Keratinocyte (primary cell): ENCODE results near the gene GAP43. TPM values are rescaled to one million over a fixed set of nuclear protein-coding genes. Genes with fewer than 3 reads are reported as not detected.

Source experiments
- DNase-seq: peaks from one replicate; pipeline ENCODE4 v3.0.0-alpha.2; 2011; ENCODE audit warnings: low read depth, missing footprints, low spot score
- FAIRE-seq: peaks from 2 replicates; lab custom pipeline; 2011; peaks lifted over from hg19 to GRCh38; lab: Jason Lieb, UNC
- H2AFZ ChIP-seq: 2 replicates; pipeline ENCODE4 v1.6.0; 2012; ENCODE audit warnings: low read length, control low read depth, inconsistent platforms; ENCODE audit not compliant: control insufficient read depth
- H3K27ac ChIP-seq: 2 replicates; pipeline ENCODE4 v1.5.1; 2011; ENCODE audit warnings: low read length; ENCODE audit not compliant: control insufficient read depth, insufficient read depth
- H3K27me3 ChIP-seq: 3 replicates; pipeline ENCODE4 v1.6.0; 2011; ENCODE audit warnings: low read length; ENCODE audit not compliant: control insufficient read depth, insufficient read depth; ENCODE audit errors: extremely low read depth
- H3K36me3 ChIP-seq, 2 experiments: 2 replicates in 1 of 2; 3 replicates in 1 of 2; pipeline ENCODE4 v1.5.1; 2011; ENCODE audit warnings: low read length in 2 of 2, mild to moderate bottlenecking in 1 of 2; ENCODE audit not compliant: control insufficient read depth in 2 of 2, insufficient read depth in 2 of 2; ENCODE audit errors: extremely low read depth in 1 of 2
- H3K4me1 ChIP-seq: 3 replicates; pipeline ENCODE4 v1.5.1; 2011; ENCODE audit warnings: low read length; ENCODE audit not compliant: control insufficient read depth, insufficient read depth; ENCODE audit errors: extremely low read depth
- H3K4me2 ChIP-seq: 3 replicates; pipeline ENCODE4 v1.6.0; 2011; ENCODE audit warnings: low read depth, low read length; ENCODE audit not compliant: control insufficient read depth, insufficient read depth; ENCODE audit errors: extremely low read depth
- H3K4me3 ChIP-seq, 3 experiments: fragments of 200-600 bp in 1 of 3; sonication (generic) in 1 of 3; 2 replicates in 2 of 3; 3 replicates in 1 of 3; pipeline ENCODE4 v1.5.1; 2011 to 2016; ENCODE audit warnings: low read length in 3 of 3, mild to moderate bottlenecking in 3 of 3, control low read depth in 2 of 3, inconsistent platforms in 1 of 3, low read depth in 1 of 3, mixed read lengths in 1 of 3, mixed run types in 1 of 3, moderate library complexity in 1 of 3; ENCODE audit not compliant: control insufficient read depth in 2 of 3, insufficient read depth in 2 of 3; ENCODE audit errors: extremely low read depth in 1 of 3
- H3K79me2 ChIP-seq: 2 replicates; pipeline ENCODE4 v1.6.0; 2012; ENCODE audit warnings: low read length; ENCODE audit not compliant: control insufficient read depth, insufficient read depth
- H3K9ac ChIP-seq: 3 replicates; pipeline ENCODE4 v1.6.0; 2011; ENCODE audit warnings: low read length; ENCODE audit not compliant: control insufficient read depth, insufficient read depth; ENCODE audit errors: extremely low read depth
- H3K9me1 ChIP-seq: 3 replicates; pipeline ENCODE4 v1.6.0; 2011; ENCODE audit warnings: low read length; ENCODE audit not compliant: control insufficient read depth, insufficient read depth; ENCODE audit errors: extremely low read depth
- H3K9me3 ChIP-seq: 2 replicates; pipeline ENCODE4 v1.5.1; 2012; ENCODE audit warnings: low read depth, low read length; ENCODE audit not compliant: control insufficient read depth
- H4K20me1 ChIP-seq: 3 replicates; pipeline ENCODE4 v1.6.0; 2011; ENCODE audit warnings: low read length; ENCODE audit not compliant: control insufficient read depth, insufficient read depth; ENCODE audit errors: extremely low read depth
- EZH2 ChIP-seq: IDR thresholded peaks from one replicate; pipeline ENCODE4 v1.6.1; 2012; ENCODE audit warnings: inconsistent platforms, mild to moderate bottlenecking, low read length, moderate library complexity
- dilution Hi-C: fragments of 300-500 bp; cut with MboI; formaldehyde crosslinking; loops from one replicate; pipeline ENCODE4 v1.7.0; 2020; ENCODE audit warnings: low sequenced_read_pairs; ENCODE audit not compliant: extremely low pct_ligation_motif_present
- polyA plus RNA-seq, 5 experiments: library from polyadenylated mRNA; depleted of rRNA in 3 of 5; stranded (reverse) in 3 of 5; stranded (forward) in 1 of 5; unstranded in 1 of 5; fragments of >200 nt; gene quantifications; 1 replicate in 1 of 5; 2 replicates in 3 of 5; 3 replicates in 1 of 5; pipeline versions ENCODE4 v1.2.1 to v1.2.3, GENCODE V29; 2011 to 2012; ENCODE audit warnings: missing spikeins in 2 of 5, low read depth in 1 of 5, low replicate concordance in 1 of 5
- TF ChIP-seq, protein P1 (sequence below), 3 experiments: IDR thresholded peaks in 1 of 3; conservative IDR thresholded peaks in 1 of 3; optimal IDR thresholded peaks in 1 of 3; 2 replicates in 2 of 3; 3 replicates in 1 of 3; pipeline versions ENCODE3 to v1.5.1; 2011; ENCODE audit warnings: low read length in 3 of 3, mild to moderate bottlenecking in 3 of 3, moderate library complexity in 2 of 3, control low read depth in 1 of 3, inconsistent platforms in 1 of 3; ENCODE audit not compliant: insufficient read depth in 2 of 3; ENCODE audit errors: extremely low read depth in 1 of 3

Gene GAP43
- polyA plus RNA-seq, 1 donor (not counting 4 experiments of a cell fraction or from before 2014, with no cell fraction given) = not detected

- Histone ChIP-seq H2AFZ (no peak overlapping the region), H3K9ac (no peak overlapping the region), H3K9me3 (no peaks in the 10 kb centered on the region), H3K27ac (no peak overlapping the region), H4K20me1 (no peaks in the 10 kb centered on the region), H3K9me1 (no peaks in the 10 kb centered on the region), H3K36me3 (no peaks in the 10 kb centered on the region), H3K4me1 (peaks cover 3% of the 10 kb centered on the region), H3K4me2 (peak overlapping the region; percentile 35), H3K4me3 (no peak overlapping the region), H3K27me3 (no peaks in the 10 kb centered on the region), H3K79me2 (no peaks in the 10 kb centered on the region)
- FAIRE-seq (no peak), DNase-seq (no peak)
- TF ChIP-seq, protein P1, sequence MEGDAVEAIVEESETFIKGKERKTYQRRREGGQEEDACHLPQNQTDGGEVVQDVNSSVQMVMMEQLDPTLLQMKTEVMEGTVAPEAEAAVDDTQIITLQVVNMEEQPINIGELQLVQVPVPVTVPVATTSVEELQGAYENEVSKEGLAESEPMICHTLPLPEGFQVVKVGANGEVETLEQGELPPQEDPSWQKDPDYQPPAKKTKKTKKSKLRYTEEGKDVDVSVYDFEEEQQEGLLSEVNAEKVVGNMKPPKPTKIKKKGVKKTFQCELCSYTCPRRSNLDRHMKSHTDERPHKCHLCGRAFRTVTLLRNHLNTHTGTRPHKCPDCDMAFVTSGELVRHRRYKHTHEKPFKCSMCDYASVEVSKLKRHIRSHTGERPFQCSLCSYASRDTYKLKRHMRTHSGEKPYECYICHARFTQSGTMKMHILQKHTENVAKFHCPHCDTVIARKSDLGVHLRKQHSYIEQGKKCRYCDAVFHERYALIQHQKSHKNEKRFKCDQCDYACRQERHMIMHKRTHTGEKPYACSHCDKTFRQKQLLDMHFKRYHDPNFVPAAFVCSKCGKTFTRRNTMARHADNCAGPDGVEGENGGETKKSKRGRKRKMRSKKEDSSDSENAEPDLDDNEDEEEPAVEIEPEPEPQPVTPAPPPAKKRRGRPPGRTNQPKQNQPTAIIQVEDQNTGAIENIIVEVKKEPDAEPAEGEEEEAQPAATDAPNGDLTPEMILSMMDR (optimal IDR thresholded peaks at IDR 0.05 in 1 of 3, IDR thresholded peaks at IDR 0.05 in 1 of 3, conservative IDR thresholded peaks at IDR 0.05 in 1 of 3; ENCODE audit: extremely low read depth in 1 of 3, insufficient read depth in 2 of 3, low read length in 3 of 3) = no peak
- TF ChIP-seq EZH2 = no peak
- dilution Hi-C loops = no loop called here
Observed at GRCh38 chr3:115710799-115711198, 87.5 kb downstream of the GAP43 start.

GRCh38 chr3:115712871-115713270 lies 89.6 kb downstream of the GAP43 start:
- Histone ChIP-seq H3K4me1 (peaks cover 3% of the 10 kb centered on the region), H3K27ac (no peak overlapping the region), H3K4me3 (no peak overlapping the region), H4K20me1 (no peaks in the 10 kb centered on the region), H3K9me1 (no peaks in the 10 kb centered on the region), H3K36me3 (no peaks in the 10 kb centered on the region), H3K79me2 (no peaks in the 10 kb centered on the region), H3K27me3 (no peaks in the 10 kb centered on the region), H3K4me2 (no peak overlapping the region), H2AFZ (no peak overlapping the region), H3K9ac (no peak overlapping the region), H3K9me3 (no peaks in the 10 kb centered on the region)
- TF ChIP-seq, protein P1 (optimal IDR thresholded peaks at IDR 0.05 in 1 of 3, IDR thresholded peaks at IDR 0.05 in 1 of 3, conservative IDR thresholded peaks at IDR 0.05 in 1 of 3; ENCODE audit: extremely low read depth in 1 of 3, insufficient read depth in 2 of 3, low read length in 3 of 3) = no peak
- no peak for TF ChIP-seq EZH2
- dilution Hi-C loops = no loop called here
- DNase-seq (no peak), FAIRE-seq (no peak)
